Subcutaneous adipose tissue (tissue), 4 donors: ENCODE results near the gene HOXB5. TPM values are rescaled to one million over a fixed set of nuclear protein-coding genes. Genes with fewer than 3 reads are reported as not detected.

ENCODE experiments used
- CTCF ChIP-seq: fragments of 450-650 bp; IDR thresholded peaks from one replicate; pipeline ENCODE4 v1.5.1; 2016; ENCODE audit warnings: low read depth, mild to moderate bottlenecking, control low read depth, antibody characterized with exemption, moderate library complexity
- total RNA-seq, 4 donors: library from RNA; depleted of rRNA; stranded (reverse); fragments of >200 nt; gene quantifications; one replicate each; pipeline ENCODE4 v1.1.0, GENCODE V29; 2016

The HOXB5 gene
- total RNA-seq, 4 donors from 2014 or later: 0.22 to 0.51 (median 0.35) TPM

DNA sequence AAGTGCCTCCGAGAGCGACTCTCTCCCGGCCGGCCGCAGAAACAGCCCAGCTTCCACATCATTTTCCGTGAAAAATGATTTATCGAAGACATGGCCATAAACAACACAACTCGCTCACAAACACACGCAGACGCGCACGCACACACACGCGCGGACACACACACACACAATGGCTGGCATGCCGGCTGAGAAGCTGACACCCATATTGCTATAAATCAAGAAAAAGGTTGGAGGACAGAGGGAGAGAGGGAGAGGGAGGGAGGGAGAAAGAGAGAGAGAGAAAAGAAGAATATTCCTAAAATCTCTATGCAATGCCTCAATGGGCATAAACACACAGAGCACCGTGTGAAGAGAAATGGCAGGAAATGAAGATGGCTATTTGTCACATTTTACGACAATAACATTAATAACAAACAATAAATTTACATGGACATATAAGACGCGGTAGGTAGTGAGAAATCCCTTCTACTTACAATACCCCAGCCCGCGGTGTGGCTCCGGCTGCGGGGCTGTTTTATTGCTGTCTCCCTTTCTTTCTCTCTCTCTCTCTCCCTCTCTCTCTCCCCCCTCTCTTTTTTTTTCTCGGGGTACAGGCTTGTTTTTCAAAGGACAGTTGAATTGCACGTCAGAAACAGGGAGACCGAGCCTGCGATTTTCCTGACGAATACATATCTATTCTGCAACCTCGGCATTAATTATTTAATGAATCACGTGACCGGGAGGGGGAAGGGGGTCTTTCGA is 24.9 kb downstream of the HOXB5 start:
- no peak for TF ChIP-seq CTCF

DNA sequence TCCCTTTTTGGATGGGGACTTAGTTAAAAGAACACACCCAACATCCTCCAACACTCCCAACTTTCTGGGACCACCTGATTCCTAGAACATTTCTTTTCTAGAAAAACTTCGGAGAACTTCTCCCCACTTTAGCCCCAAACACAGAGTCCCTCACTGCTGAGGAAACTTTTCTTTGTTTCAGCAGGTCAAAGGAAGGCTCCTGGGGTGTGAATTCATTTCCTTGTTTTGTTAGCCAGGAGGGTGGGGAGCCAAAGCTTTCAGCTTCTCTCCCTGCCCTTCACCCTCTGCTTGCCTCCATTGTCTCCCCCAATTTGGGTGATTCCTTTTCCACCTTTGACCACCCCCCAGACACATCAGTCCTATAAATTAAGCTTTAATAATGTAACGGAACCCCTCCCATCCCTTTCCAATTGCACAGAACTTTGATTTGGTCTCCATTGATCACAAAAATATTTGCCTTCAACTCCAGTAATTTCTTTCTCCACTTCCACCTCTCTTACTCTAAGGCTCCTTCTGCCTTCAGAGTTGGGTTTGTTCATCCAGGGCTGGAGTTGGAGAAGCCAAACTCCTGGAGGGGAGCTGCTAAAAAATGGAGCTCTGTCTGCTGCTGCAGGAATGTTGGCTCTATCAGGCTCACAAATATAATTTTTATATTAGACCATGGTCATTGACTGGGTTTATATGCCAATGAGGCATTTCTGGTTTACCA is 25.8 kb downstream of the HOXB5 start:
- TF ChIP-seq CTCF: no peak

DNA sequence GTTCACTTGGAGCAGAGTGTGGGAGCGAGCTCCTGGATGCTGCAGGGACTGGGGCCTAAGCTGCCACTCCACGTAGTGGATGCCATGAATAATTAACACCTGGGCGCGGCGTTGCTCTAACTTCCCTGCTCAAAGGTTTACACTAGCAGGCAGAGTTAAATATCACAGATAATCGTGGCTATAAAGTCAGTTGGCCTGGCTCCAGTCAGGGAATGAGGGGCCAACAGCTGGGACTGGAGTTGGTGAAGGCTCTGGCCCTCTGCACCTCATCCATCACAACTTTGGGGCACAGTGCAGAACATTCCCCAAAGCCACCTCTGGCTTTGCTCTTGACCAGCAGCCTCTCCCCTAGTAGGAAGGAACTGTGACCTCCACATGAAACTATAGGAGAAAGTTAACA is 26.4 kb downstream of the HOXB5 start:
- no peak for TF ChIP-seq CTCF

DNA sequence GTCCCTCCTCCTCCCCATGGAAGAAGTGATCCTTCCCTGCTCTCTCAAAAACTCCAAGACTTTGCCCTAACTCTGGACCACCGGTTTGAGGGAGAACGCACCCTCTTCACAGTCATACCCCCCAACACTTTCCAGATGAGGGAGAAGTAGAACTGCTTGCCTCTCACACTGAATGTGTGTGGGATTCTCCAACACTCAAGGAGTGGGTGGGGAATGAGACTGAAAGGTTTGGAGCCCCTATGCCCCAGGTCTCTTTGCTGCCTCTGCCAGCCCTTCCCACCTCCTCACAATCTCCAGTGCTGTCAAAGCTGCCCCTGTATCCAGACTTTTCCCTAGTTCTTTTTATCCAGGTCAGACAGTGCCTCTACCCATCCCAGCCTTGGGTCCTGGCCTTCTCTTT is 26.9 kb downstream of the HOXB5 start:
- TF ChIP-seq CTCF: no peak

GRCh38 chr17:48565925-48566710 is 27.5 kb downstream of the HOXB5 start:
- TF ChIP-seq CTCF: no peak

DNA sequence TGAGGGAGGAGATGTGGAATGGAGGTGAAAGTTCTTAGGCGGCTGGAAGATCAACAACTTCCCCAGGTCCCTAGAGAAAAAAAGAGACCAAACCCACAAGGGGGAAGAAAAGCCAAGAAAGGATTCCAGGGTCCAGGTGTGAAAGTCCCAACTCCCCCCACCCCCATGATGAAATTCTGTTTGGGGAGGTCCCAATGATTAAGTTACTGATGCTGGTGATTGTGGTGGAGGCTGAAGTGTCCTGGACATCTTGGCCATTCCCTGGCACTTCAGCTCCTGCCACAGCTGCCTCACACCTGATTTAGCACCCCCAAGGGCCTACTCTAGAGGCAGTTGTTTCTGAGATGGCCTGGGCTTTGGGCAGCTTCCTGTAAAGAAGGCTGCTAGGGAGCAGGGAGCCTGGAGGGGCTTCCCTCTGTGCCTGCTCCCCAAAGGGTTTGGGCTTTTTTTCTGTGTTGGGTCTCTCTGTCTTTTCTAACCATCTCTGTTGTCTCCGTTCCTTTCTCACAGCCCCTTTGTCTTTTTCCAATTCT is 28.5 kb downstream of the HOXB5 start:
- TF ChIP-seq CTCF: no peak
